ENCODE measurements around the gene ARMC9.

The ARMC9 gene

GRCh38 chr2:231422056-231422455 lies 223.6 kb downstream of the ARMC9 start:
- DNase-seq (ENCODE audit: low spot score) = no peak

- no peak for DNase-seq (ENCODE audit: low spot score)
These were observed 224.7 kb downstream of the ARMC9 start for GRCh38 chr2:231423176-231423575.

Measured in GM03348 (cell line).